Ishikawa (cell line): Measurements from ENCODE around the gene LRRC39.

Source experiments
- CEBPB ChIP-seq: IDR thresholded peaks from 2 replicates; pipeline ENCODE4 v1.6.1; 2012
- CREB1 ChIP-seq: IDR thresholded peaks from 2 replicates; pipeline ENCODE4 v1.6.1; 2012; ENCODE audit warnings: low read depth
- REST ChIP-seq: IDR thresholded peaks from 2 replicates; pipeline ENCODE4 v1.6.1; 2012; ENCODE audit warnings: low read depth, mild to moderate bottlenecking
- USF1 ChIP-seq: IDR thresholded peaks from 2 replicates; pipeline ENCODE4 v1.6.1; 2012

- TF ChIP-seq REST (no peak), USF1 (no peak), CREB1 (no peak), CEBPB (no peak)
Observed at GRCh38 chr1:100145116-100145515, 32.9 kb downstream of the LRRC39 start.
